Measurements from ENCODE around the gene RNF31. TPM values are rescaled to one million over a fixed set of nuclear protein-coding genes. Genes with fewer than 3 reads are reported as not detected.

RNF31 gene
- total and polyA plus RNA-seq, 2 experiments from 2014 or later = 42.1 to 134 TPM

GRCh38 chr14:24159777-24160498 lies 12.6 kb downstream of the RNF31 start:
- H3K36me3 ChIP-seq = peaks cover 37% of the 10 kb centered on the region

GRCh38 chr14:24160499-24160849 lies 13.2 kb downstream of the RNF31 start:
- TF ChIP-seq CTCF (IDR thresholded peaks at IDR 0.05; ENCODE audit: low read depth, low read length) = no peak
- Histone ChIP-seq H3K27me3 (no peaks in the 10 kb centered on the region), H3K4me3 (no peak overlapping the region), H3K27ac (peak overlapping the region; percentile 65), H3K36me3 (peaks cover 34% of the 10 kb centered on the region), H3K9me3 (ENCODE audit: low read depth) (no peaks in the 10 kb centered on the region), H3K4me1 (ENCODE audit: low read depth) (peaks cover 11% of the 10 kb centered on the region)
- DNase-seq (ENCODE audit: low read depth in 1 of 2, low spot score in 1 of 2) = no peak

More at GRCh38 chr14:24159777-24160498, 12.6 kb downstream of the RNF31 start:
- H3K27me3 ChIP-seq = no peaks in the 10 kb centered on the region
- no peaks in the 10 kb centered on the region for H3K9me3 ChIP-seq (ENCODE audit: low read depth)
- no peak for DNase-seq (ENCODE audit: low read depth in 1 of 2, low spot score in 1 of 2)
- no peak for TF ChIP-seq CTCF (IDR thresholded peaks at IDR 0.05; ENCODE audit: low read depth, low read length)
- H3K27ac ChIP-seq = peak overlapping the region; percentile 65
- H3K4me1 ChIP-seq (ENCODE audit: low read depth) = peaks cover 11% of the 10 kb centered on the region
- no peak overlapping the region for H3K4me3 ChIP-seq

- DNase-seq (ENCODE audit: low read depth in 1 of 2, low spot score in 1 of 2) = peak; percentile 97
- H3K27ac ChIP-seq = peak within 1 kb of the TSS; percentile 75
- H3K4me1 ChIP-seq (ENCODE audit: low read depth) = peaks cover 11% of the 10 kb centered on the region
- peak within 1 kb of the TSS; percentile 9 for H3K4me3 ChIP-seq
- no peaks in the 10 kb centered on the region for H3K9me3 ChIP-seq (ENCODE audit: low read depth)
- peak; percentile 88 for TF ChIP-seq CTCF (IDR thresholded peaks at IDR 0.05; ENCODE audit: low read depth, low read length)
- no peaks in the 10 kb centered on the region for H3K27me3 ChIP-seq
- H3K36me3 ChIP-seq = peaks cover 28% of the 10 kb centered on the region
Observed at GRCh38 chr14:24160850-24161804, 13.8 kb downstream of the RNF31 start, which contains the start of gene IRF9. TSS of gene IRF9 (plus strand) at chr14:24161265. CDS start at chr14:24162145, 880 bp downstream.

GRCh38 chr14:24162093-24162492 lies 14.8 kb downstream of the RNF31 start:
- H3K27ac ChIP-seq = peak overlapping the region; percentile 75
- H3K9me3 ChIP-seq (ENCODE audit: low read depth) = no peaks in the 10 kb centered on the region
- TF ChIP-seq CTCF (IDR thresholded peaks at IDR 0.05; ENCODE audit: low read depth, low read length) = no peak
- peak in 1 of 2 donors; percentile 52 for DNase-seq (ENCODE audit: low read depth in 1 of 2, low spot score in 1 of 2)
- H3K4me1 ChIP-seq (ENCODE audit: low read depth) = peaks cover 11% of the 10 kb centered on the region
- no peaks in the 10 kb centered on the region for H3K27me3 ChIP-seq
- peaks cover 22% of the 10 kb centered on the region for H3K36me3 ChIP-seq
- no peak overlapping the region for H3K4me3 ChIP-seq

GRCh38 chr14:24164518-24164991 lies 17.3 kb downstream of the RNF31 start:
- H3K27ac ChIP-seq = no peak overlapping the region

More at GRCh38 chr14:24164518-24164991, 17.3 kb downstream of the RNF31 start:
- no peak overlapping the region for H3K4me3 ChIP-seq
- H3K4me1 ChIP-seq (ENCODE audit: low read depth) = peaks cover 11% of the 10 kb centered on the region
- peaks cover 8% of the 10 kb centered on the region for H3K36me3 ChIP-seq
- H3K27me3 ChIP-seq = no peaks in the 10 kb centered on the region
- TF ChIP-seq CTCF (IDR thresholded peaks at IDR 0.05; ENCODE audit: low read depth, low read length) = no peak
- DNase-seq (ENCODE audit: low read depth in 1 of 2, low spot score in 1 of 2) = no peak
- no peaks in the 10 kb centered on the region for H3K9me3 ChIP-seq (ENCODE audit: low read depth)

Data from cardiac muscle cell (in vitro differentiated cells and primary cell).